Lower leg skin (tissue), 3 donors: ENCODE measurements around the gene TUBA8.

ENCODE experiments used
- POLR2A ChIP-seq, 2 donors: fragments of 450-650 bp; IDR thresholded peaks; one replicate each; pipeline ENCODE4 v1.6.1; 2016 to 2017; ENCODE audit warnings: antibody characterized with exemption in 2 of 2, mild to moderate bottlenecking in 1 of 2, moderate library complexity in 1 of 2
- TF ChIP-seq, protein P1 (sequence below), 3 donors: fragments of 450-650 bp; IDR thresholded peaks; one replicate each; pipeline ENCODE4 v1.5.1; 2016; ENCODE audit warnings: antibody characterized with exemption in 3 of 3, mild to moderate bottlenecking in 3 of 3, moderate library complexity in 2 of 3

DNA sequence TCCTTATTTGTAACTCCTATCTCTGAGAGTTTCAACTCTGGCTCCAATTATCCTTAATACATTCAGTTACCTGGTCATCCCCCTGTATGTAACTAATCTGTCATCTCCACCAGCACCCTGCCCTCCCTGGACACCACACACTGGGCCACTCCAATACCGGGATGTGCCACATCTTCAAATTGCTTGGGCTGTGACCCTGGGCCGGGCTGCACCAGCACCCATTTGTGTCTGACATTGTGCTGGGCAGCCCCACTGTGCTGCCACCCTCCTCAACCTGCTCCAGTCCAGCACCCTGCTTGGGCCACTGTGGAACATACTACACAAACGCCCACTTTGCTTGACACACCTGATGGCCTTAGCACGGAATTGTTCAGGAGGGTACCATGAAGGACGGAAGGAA is 37.2 kb downstream of the TUBA8 start:
- TF ChIP-seq, protein P1, sequence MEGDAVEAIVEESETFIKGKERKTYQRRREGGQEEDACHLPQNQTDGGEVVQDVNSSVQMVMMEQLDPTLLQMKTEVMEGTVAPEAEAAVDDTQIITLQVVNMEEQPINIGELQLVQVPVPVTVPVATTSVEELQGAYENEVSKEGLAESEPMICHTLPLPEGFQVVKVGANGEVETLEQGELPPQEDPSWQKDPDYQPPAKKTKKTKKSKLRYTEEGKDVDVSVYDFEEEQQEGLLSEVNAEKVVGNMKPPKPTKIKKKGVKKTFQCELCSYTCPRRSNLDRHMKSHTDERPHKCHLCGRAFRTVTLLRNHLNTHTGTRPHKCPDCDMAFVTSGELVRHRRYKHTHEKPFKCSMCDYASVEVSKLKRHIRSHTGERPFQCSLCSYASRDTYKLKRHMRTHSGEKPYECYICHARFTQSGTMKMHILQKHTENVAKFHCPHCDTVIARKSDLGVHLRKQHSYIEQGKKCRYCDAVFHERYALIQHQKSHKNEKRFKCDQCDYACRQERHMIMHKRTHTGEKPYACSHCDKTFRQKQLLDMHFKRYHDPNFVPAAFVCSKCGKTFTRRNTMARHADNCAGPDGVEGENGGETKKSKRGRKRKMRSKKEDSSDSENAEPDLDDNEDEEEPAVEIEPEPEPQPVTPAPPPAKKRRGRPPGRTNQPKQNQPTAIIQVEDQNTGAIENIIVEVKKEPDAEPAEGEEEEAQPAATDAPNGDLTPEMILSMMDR (IDR thresholded peaks at IDR 0.05) = no peak
- TF ChIP-seq POLR2A (IDR thresholded peaks at IDR 0.05) = no peak
